Caco-2 (cell line): ENCODE data around the gene LOC128125822.
A peak's percentile ranks its signal among the peaks of the same experiment; 100 is the strongest.

Experiments
- BruUV-seq: library from RNA; stranded (reverse); fragments of 400-500 nt; replicated peaks from 2 replicates; lab custom pipeline; 2021; lab: Mats Ljungman, UMichigan
- CTCF ChIA-PET: fragments of 300-600 bp; sonication (Branson Sonifier 250); formaldehyde crosslinking; loops from one replicate; lab custom pipeline; 2022; ENCODE audit warnings: antibody characterized with exemption; lab: Charles Lee
- POLR2A ChIA-PET: fragments of 300-600 bp; sonication (Branson Sonifier 250); formaldehyde crosslinking; loops from one replicate; lab custom pipeline; 2022; ENCODE audit warnings: antibody characterized with exemption; lab: Charles Lee
- DNase-seq, 2 experiments: peaks; one replicate each; pipeline versions ENCODE4 v3.0.0 to v3.0.0-alpha.2; 2020 to 2022
- H3K27me3 ChIP-seq: replicated peaks from 2 replicates; pipeline ENCODE4 v1.6.0; 2011; ENCODE audit warnings: low read length; ENCODE audit not compliant: control insufficient read depth, insufficient read depth
- H3K36me3 ChIP-seq: 2 replicates; pipeline ENCODE4 v1.5.1; 2011; ENCODE audit warnings: low read length; ENCODE audit not compliant: control insufficient read depth, insufficient read depth
- H3K4me1 ChIP-seq: fragments of 250-450 bp; sonication (Bioruptor Pico); 2 replicates; pipeline ENCODE4 v1.5.1; 2020; ENCODE audit warnings: mild to moderate bottlenecking
- H3K4me3 ChIP-seq: 2 replicates; pipeline ENCODE4 v1.5.1; 2011; ENCODE audit warnings: low read depth, mild to moderate bottlenecking, control low read depth, low read length
- H3K9me3 ChIP-seq: fragments of 250-450 bp; sonication (Bioruptor Pico); 2 replicates; pipeline ENCODE4 v1.5.1; 2020; ENCODE audit warnings: mild to moderate bottlenecking, moderate library complexity
- H3K27ac Mint-ChIP-seq: one replicate; pipeline ENCODE4 v1.8.0; 2022; ENCODE audit warnings: mixed read lengths; ENCODE audit not compliant: unreplicated experiment
- H3K27me3 Mint-ChIP-seq: one replicate; pipeline ENCODE4 v1.8.0; 2022; ENCODE audit warnings: mixed read lengths; ENCODE audit not compliant: insufficient read depth, unreplicated experiment
- H3K36me3 Mint-ChIP-seq: one replicate; pipeline ENCODE4 v1.8.0; 2022; ENCODE audit warnings: mild to moderate bottlenecking, mixed read lengths; ENCODE audit not compliant: insufficient read depth, unreplicated experiment
- H3K4me1 Mint-ChIP-seq: one replicate; pipeline ENCODE4 v1.8.0; 2022; ENCODE audit warnings: low read depth, mixed read lengths; ENCODE audit not compliant: unreplicated experiment
- H3K4me3 Mint-ChIP-seq: one replicate; pipeline ENCODE4 v1.8.0; 2022; ENCODE audit warnings: mild to moderate bottlenecking, moderate library complexity, mixed read lengths; ENCODE audit not compliant: unreplicated experiment
- H3K9me3 Mint-ChIP-seq: one replicate; pipeline ENCODE4 v1.8.0; 2022; ENCODE audit warnings: mixed read lengths; ENCODE audit not compliant: unreplicated experiment
- CTCF ChIP-seq, 2 experiments: fragments of 200-600 bp in 1 of 2; IDR thresholded peaks; 1 replicate in 1 of 2; 2 replicates in 1 of 2; pipeline versions ENCODE4 v1.5.1 to v1.8.0; 2011 to 2022; ENCODE audit warnings: antibody characterized with exemption in 1 of 2, control low read depth in 1 of 2, inconsistent platforms in 1 of 2, low read depth in 1 of 2, low read length in 1 of 2, mild to moderate bottlenecking in 1 of 2, moderate library complexity in 1 of 2; ENCODE audit not compliant: insufficient read depth in 1 of 2, severe bottlenecking in 1 of 2, unreplicated experiment in 1 of 2
- intact Hi-C: fragments of 100-400 bp; cut with micrococcal nuclease; formaldehyde crosslinking; loops from one replicate; pipeline ENCODE4 v1.10.0; 2022; ENCODE audit not compliant: unreplicated experiment

LOC128125822 gene

DNA sequence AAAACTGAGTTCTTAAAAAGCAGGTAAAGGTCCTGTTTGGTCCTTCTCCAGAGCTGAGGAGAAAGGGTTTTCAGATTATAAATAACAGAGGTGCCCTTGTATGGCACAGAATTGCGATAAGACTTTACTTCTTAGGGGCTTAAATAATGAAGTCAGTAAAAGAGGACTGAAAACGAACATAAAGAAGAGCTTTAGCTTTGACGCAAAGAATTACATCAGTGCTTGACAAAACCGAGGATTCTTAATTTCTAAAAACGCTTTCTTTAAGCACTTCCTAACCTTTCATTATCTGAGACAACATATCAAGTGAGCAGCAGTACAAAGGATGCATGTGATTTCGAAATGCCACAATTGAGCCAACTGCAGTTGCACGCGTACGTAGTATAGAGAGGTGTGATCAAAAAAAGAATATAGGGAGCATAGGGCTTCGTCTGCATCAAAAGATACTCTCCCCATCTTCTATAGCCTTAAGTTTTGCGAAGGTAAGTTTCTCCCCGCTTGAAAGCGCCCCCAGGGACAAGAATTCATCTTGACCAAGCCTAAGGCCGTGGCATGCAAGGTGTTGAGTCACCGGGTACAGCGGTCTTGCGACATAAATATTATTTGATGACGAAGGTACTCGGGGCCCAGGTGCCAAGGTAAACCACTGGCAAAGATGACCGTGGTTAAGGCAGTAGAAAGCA lies 778 bp upstream of the LOC128125822 start:
- Mint-ChIP-seq H3K27ac (peak overlapping the region; percentile 94), H3K4me3 (peak overlapping the region; percentile 88), H3K4me1 (peaks cover 14% of the 10 kb centered on the region), H3K9me3 (no peaks in the 10 kb centered on the region), H3K27me3 (no peaks in the 10 kb centered on the region), H3K36me3 (peaks cover 41% of the 10 kb centered on the region)
- Histone ChIP-seq H3K9me3 (no peaks in the 10 kb centered on the region), H3K27me3 (no peaks in the 10 kb centered on the region), H3K36me3 (no peaks in the 10 kb centered on the region), H3K4me3 (peak overlapping the region; percentile 98), H3K4me1 (peaks cover 35% of the 10 kb centered on the region)
- ChIA-PET CTCF (no interaction called here), POLR2A (no interaction called here)
- peak in 1 of 2 experiments; percentile 21 for TF ChIP-seq CTCF (IDR thresholded peaks at IDR 0.05; ENCODE audit: insufficient read depth in 1 of 2, low read depth in 1 of 2, low read length in 1 of 2, severe bottlenecking in 1 of 2, unreplicated experiment in 1 of 2)
- TSS peak; percentile 70 for BruUV-seq
- intact Hi-C loops, result loop anchor here (1.0 to 5.0 kb wide), 4 partner anchors 61 to 264 kb away; no protein-coding TSS in a partner anchor
- peak; percentile 79 to 87 for DNase-seq

- TF ChIP-seq CTCF (IDR thresholded peaks at IDR 0.05; ENCODE audit: insufficient read depth in 1 of 2, low read depth in 1 of 2, low read length in 1 of 2, severe bottlenecking in 1 of 2, unreplicated experiment in 1 of 2), result no peak
- CTCF ChIA-PET, result interaction anchor here (1.0 to 1.2 kb wide), 2 partner anchors 192 to 196 kb away, joined by 3 to 4 read pairs; no protein-coding TSS in a partner anchor
- Mint-ChIP-seq H3K27ac (peak overlapping the region; percentile 94), H3K4me1 (peaks cover 8% of the 10 kb centered on the region), H3K4me3 (peak overlapping the region; percentile 88), H3K27me3 (no peaks in the 10 kb centered on the region), H3K36me3 (peaks cover 53% of the 10 kb centered on the region), H3K9me3 (no peaks in the 10 kb centered on the region)
- H3K27me3 ChIP-seq, result no peaks in the 10 kb centered on the region
- no peaks in the 10 kb centered on the region; the same call in 1 of the 2 replicates for H3K36me3 ChIP-seq
- H3K4me3 ChIP-seq, result peak overlapping the region; percentile 98
- no peak for DNase-seq
- BruUV-seq, result no TSS peak
- peaks cover 27% of the 10 kb centered on the region for H3K4me1 ChIP-seq
- H3K9me3 ChIP-seq, result no peaks in the 10 kb centered on the region
- POLR2A ChIA-PET, result interaction anchor here (1.2 to 1.5 kb wide), 2 partner anchors 62 to 131 kb away, joined by 3 to 9 read pairs; no protein-coding TSS in a partner anchor
- intact Hi-C loops, result loop anchor here (1.0 to 5.0 kb wide), 5 partner anchors 62 to 265 kb away; no protein-coding TSS in a partner anchor
Measured at GRCh38 chr6:63572747-63573075, 431 bp downstream of the LOC128125822 start.

DNA sequence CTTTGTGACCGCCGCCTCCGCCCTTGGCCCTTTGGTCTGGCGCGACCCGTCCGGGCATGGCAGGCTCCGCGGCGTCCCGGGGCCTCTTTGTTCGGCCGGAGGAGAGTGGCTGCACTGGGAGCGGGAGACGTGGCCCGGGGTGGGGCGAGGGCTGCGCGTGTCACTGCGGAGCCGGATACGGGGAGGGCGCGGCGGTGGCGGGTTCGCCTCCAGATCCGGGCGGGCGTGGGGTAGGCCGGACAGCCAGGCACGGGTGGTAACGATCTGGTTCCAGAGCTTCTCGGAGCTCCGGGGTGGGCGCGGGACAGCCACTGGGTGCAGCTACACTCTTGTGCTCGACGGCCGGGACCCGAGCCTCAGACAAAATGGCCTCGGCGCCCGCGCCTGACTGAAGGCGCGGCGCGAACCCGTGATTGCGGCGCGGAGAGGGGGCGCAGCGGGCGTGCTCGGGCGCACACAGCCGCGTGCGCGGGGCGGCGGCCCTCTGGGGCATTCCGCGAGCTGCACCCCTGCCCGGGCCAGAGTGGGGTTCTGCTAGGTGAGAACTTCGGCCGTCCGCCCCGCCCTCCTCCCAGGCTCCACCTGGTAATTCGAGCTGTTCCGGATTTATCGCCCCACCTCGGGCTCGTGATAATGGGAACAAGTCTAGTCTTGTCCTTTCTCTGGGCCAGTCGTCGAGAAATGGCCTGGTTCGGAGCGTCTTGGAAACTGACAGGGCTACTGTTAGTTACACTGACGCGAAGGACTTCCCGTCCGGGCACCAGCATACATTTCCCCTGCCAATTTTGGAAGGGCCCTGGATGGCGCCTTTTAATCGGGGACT lies 1.0 kb downstream of the LOC128125822 start:
- Mint-ChIP-seq H3K9me3 (no peaks in the 10 kb centered on the region), H3K36me3 (peaks cover 57% of the 10 kb centered on the region), H3K4me1 (peaks cover 8% of the 10 kb centered on the region), H3K27ac (peak overlapping the region; percentile 94), H3K27me3 (no peaks in the 10 kb centered on the region), H3K4me3 (peak overlapping the region; percentile 88)
- no peak for TF ChIP-seq CTCF (IDR thresholded peaks at IDR 0.05; ENCODE audit: insufficient read depth in 1 of 2, low read depth in 1 of 2, low read length in 1 of 2, severe bottlenecking in 1 of 2, unreplicated experiment in 1 of 2)
- Histone ChIP-seq H3K4me1 (peaks cover 22% of the 10 kb centered on the region), H3K4me3 (peak overlapping the region; percentile 98), H3K9me3 (no peaks in the 10 kb centered on the region), H3K36me3 (no peaks in the 10 kb centered on the region; the same call in 1 of the 2 replicates), H3K27me3 (no peaks in the 10 kb centered on the region)
- peak; percentile 90 to 93 for DNase-seq
- POLR2A ChIA-PET, result interaction anchor here (0.8 to 1.7 kb wide), 4 partner anchors 57 to 182 kb away, joined by 3 to 9 read pairs (median 6); no protein-coding TSS in a partner anchor
- intact Hi-C loops, result loop anchor here (1.0 to 5.0 kb wide), 3 partner anchors 132 to 266 kb away; no protein-coding TSS in a partner anchor
- BruUV-seq, result no TSS peak
- CTCF ChIA-PET, result interaction anchor here (0.7 to 1.3 kb wide), 6 partner anchors 25 to 221 kb away, joined by 3 to 7 read pairs (median 5); partner anchors contain the start of gene PHF3
